Measurements from ENCODE around the gene ZC3H12A. TPM values are rescaled to one million over a fixed set of nuclear protein-coding genes. Genes with fewer than 3 reads are reported as not detected.

ZC3H12A gene
- polyA plus RNA-seq, 4 donors = 1.9 to 2.8 (median 2.4) TPM

DNA sequence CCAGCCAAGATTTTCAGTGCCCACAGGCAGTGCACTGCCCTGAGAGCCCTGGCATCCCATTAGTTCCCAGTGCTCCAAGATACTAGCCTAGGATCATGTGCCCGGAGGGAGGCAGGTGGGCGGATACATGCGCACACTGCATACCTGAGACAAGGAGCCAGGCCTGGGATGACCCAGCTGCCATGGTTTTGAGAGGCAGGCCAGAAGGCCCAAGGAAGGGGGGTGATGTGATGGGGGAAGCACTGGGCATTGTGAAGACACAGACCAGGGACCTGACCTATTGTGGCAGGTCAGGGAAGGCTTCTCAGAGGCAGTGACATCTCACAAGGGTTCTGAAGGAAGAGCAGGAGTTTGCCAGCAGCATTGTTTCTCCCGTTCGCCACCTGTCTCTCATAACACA is 3.6 kb downstream of the ZC3H12A start:
- DNase-seq (ENCODE audit: low read depth in 4 of 4, low spot score in 3 of 4) = no peak

DNA sequence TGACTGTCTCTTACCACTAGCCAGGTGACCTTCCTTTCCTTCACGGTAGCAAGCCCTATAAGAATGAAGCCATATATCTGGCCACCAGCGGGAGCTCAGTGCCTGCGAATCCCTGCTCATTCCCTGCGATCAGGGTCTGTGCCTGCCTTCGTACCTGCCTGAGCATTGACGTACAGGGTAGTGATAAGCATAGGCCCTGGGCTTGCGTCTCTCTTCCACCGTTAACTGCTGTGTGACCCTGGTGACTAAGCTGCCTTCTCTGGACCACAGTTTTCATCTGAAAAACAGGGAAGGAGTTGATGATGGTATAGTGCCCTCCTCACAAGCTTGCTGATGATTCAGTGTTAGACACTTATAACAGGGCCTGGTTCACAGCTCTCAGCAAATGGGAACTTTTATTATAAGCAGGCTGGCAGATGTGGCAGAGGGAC is 4.1 kb downstream of the ZC3H12A start:
- no peak for DNase-seq (ENCODE audit: low read depth in 4 of 4, low spot score in 3 of 4)

DNA sequence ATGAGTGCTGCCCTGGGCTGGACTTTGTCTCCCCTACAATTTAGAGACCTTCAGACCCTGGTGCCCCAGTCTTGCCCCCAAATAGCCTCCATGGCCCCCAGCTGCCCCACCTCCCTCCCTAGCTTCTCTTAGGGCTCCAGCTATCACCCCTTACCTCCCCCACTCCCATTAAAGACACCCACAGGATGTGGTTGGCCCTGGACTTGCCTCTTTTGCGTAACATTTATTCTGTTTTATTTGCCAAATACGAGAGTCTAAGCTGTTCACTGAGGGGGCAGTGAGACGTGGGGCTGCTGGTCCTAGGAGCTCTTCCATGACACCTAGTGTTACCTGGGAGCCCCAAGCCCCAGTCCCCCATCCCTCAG is 4.5 kb downstream of the ZC3H12A start:
- no peak for DNase-seq (ENCODE audit: low read depth in 4 of 4, low spot score in 3 of 4)

DNA sequence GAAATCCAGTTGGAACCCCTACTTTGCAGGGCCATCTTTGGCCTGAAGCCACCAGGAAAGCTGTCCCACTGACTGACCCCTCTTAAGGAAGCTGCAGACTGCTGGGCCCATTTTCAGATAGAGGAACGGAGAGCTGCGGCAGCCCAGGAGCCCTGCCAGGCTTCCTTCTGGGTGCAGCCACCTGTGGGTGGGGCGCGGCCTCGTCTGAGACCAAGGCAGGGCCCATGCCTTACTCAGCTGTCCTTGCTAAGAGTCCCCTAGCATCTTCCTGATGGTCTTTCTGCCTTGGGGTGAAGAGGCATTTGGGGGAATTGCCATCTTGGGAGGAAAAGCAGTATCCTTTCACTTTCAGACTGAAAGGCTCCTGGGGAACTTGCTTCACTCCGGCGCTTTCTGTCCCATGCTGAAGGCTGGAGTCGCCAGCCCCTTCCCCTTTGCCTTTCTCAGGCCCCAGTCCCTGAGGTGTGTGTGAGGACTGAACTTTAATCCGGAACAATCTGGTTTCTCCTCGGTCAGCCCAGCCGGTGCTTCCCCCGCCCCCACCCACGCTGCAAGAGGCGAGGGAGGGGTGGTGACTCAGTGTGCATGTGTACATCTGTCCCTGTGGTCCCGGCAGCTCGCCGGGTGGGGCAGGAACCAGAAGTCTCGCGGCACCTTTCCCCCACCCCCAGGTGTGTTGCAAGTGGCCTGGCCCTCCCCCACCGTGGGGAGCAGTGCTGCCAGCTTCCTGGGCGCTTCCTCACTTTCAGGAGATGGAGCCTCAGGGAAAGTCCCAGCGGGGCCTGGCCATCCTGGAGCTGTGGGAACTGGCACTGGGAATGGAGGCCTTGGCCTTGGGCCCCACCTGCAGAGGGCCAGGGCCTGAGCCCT is 5.1 kb downstream of the ZC3H12A start:
- no peak for DNase-seq (ENCODE audit: low read depth in 4 of 4, low spot score in 3 of 4)

DNA sequence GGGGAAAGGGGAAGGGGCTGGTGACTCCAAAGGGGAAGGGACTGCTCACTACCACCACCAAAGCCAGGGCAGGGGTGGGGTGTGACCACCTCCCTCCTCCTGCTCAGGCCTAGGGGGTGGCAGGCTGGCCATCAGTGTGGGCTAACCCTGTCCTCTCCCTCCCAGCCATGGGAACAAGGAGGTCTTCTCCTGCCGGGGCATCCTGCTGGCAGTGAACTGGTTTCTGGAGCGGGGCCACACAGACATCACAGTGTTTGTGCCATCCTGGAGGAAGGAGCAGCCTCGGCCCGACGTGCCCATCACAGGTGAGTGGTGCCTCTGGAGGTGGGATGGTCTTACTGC is 5.7 kb downstream of the ZC3H12A start:
- no peak for DNase-seq (ENCODE audit: low read depth in 4 of 4, low spot score in 3 of 4)

DNA sequence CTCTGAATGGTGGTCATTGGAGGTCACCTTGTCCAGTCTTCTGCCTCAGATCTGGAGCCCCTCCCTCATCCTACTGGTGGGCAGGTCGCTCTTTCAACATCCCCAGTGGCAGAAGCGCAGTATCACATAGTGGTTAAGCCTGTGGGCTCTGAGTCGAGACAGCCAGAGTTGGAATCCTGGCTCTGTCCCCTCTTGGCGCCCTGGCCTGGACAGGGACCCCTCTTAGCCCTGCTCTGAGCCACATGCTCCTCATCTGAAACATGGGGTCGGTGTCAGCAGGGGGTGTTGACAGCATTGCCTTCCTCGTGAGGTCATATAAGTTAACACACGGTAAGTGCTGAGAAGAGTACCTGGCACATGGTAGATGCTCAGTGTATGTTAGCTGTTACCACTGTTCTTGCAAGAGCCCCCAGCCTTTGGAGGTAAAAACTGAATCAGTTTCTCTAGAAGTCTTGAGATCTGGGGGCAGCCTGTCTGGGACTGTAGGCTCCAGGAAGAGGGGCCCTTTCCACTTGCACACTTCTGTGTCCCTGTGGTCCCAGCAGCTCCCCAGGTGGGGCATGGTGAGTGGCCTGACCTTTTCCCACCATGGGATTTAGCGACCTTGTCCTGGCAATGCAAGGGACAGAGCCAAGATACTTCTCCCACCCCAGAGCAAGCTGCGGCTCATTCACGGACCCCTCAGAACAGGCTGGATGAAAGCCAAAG is 6.4 kb downstream of the ZC3H12A start:
- DNase-seq (ENCODE audit: low read depth in 4 of 4, low spot score in 3 of 4) = no peak

DNA sequence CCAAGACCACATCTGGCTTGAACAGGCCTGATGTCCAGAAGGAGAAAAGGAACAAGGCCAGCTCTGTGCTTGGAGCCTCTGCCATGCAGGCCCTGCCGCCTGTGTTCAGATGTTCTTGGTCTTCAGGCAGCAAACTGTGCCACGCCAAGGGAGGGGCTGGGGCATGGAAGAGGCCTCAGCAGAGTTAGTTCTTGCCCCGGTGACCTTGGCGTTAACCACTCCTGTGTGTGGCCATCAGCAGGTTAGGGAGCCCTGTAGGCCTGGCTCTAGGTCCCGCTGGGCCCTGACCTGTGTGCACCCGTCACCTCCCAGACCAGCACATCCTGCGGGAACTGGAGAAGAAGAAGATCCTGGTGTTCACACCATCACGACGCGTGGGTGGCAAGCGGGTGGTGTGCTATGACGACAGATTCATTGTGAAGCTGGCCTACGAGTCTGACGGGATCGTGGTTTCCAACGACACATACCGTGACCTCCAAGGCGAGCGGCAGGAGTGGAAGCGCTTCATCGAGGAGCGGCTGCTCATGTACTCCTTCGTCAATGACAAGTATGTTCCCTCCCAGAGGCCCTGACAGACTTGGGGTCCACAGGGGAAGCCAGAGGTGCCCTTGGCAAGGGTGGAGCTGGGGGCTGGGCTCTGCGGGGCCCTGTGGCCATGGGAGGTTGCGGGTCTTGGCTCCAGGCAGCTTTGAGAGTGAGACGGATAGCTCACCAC is 7.1 kb downstream of the ZC3H12A start:
- DNase-seq (ENCODE audit: low read depth in 4 of 4, low spot score in 3 of 4) = no peak

DNA sequence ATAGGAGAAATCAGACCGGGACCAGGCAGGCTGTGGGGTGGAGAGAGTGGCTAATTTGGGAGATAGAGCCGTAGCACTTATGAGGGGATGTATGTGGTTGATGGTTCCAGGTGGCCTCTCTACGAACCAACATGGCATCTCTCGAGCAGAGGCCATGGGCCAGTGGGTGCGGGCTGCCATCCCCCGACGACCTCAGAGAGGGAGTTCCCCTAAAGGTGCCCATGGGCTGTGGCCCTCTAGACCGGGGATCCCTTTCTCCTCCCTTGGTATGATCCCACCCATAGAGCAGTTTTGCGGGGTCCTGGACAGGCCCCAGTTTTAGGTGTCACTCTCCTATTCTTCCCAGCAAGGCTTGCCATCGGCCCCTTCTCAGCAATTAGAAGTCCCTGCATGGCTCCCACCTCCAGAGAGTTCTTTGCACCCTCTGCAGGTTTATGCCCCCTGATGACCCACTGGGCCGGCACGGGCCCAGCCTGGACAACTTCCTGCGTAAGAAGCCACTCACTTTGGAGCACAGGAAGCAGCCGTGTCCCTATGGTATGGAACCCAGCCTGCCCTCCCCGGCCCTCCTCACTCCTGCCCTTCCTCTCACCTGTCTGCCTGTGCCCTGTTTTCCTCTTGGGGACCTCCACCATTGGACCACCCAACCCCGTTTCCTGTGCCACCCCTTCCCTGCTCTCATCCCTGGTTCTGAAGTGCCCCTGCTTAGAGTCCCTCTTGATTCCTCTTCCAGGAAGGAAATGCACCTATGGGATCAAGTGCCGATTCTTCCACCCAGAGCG is 7.8 kb downstream of the ZC3H12A start:
- DNase-seq (ENCODE audit: low read depth in 4 of 4, low spot score in 3 of 4) = no peak

DNA sequence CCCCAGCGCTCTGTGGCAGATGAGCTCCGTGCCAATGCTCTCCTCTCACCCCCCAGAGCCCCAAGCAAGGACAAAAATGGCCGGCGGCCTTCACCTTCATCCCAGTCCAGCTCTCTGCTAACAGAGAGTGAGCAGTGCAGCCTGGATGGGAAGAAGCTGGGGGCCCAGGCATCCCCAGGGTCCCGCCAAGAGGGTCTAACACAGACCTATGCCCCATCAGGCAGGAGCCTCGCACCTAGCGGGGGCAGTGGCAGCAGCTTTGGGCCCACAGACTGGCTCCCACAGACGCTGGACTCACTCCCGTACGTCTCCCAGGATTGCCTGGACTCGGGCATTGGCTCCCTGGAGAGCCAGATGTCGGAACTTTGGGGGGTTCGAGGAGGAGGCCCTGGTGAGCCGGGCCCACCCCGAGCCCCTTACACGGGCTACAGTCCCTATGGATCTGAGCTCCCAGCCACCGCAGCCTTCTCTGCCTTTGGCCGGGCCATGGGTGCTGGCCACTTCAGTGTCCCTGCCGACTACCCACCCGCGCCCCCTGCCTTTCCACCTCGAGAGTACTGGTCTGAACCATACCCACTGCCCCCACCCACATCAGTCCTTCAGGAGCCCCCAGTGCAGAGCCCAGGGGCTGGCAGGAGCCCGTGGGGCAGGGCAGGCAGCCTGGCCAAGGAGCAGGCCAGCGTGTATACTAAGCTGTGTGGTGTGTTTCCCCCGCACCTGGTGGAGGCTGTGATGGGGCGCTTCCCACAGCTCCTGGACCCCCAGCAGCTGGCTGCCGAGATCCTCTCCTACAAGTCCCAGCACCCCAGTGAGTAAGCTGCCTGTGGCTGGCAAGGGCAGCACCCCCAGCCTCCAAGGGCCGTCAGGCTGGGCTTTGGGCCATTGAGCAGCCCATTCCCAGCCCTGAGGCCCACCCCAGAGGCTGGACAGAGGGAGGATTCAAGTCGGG is 8.7 kb downstream of the ZC3H12A start:
- no peak for DNase-seq (ENCODE audit: low read depth in 4 of 4, low spot score in 3 of 4)

DNA sequence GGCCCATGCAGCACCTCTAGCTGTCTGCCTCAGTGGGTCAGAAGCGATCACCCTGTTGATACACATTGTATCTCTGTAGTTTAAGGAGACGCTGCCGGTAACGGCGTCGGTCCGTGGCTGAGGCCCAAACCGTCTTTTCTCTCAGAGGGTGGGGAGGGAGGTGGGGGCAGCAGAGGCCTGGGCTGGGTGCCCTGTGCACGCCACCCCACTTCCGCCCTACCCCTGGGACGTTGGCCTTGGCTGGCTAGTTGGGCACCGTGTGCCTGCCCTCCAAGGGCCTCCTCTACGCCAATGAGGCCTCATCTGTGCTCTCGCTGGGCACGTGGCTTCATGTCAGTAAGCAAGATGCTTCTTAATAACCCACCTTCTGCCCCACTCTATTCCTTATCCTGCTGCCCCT is 9.4 kb downstream of the ZC3H12A start:
- DNase-seq (ENCODE audit: low read depth in 4 of 4, low spot score in 3 of 4) = no peak

DNA sequence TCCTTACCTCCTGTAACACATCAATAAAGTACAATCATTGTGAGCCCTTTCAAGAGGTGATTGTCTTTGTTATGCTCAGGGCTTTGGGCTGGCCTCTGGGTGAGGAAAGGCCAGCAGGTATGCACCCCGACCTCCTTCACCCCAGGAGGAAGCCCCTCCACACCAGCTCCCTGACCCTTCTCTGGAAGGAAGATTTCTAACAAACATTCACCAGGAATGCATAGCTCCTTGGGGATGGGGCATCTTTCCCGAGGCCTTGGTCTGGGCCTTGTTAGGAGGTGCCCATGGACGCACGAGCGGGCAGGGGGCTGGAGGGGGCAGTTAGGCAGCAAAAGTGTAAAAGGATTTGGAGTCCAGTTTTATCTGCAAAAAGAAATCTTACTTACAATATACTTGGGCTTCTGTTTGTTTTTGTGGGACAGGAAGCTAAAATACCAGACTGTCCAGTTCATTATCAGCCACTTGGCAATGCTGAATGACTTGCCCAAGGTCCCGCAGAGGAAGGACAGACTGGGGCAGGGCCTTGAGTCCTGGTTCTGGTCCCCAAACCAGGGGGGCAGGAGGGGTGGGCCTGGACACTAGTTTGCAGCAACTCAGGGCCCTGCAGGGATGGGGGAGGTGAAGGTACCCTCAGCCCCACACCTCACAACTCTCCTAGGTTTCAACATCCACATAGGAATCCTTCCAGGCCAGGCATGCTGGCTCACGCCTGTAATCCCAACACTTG is 10.1 kb downstream of the ZC3H12A start:
- DNase-seq (ENCODE audit: low read depth in 4 of 4, low spot score in 3 of 4) = no peak

DNA sequence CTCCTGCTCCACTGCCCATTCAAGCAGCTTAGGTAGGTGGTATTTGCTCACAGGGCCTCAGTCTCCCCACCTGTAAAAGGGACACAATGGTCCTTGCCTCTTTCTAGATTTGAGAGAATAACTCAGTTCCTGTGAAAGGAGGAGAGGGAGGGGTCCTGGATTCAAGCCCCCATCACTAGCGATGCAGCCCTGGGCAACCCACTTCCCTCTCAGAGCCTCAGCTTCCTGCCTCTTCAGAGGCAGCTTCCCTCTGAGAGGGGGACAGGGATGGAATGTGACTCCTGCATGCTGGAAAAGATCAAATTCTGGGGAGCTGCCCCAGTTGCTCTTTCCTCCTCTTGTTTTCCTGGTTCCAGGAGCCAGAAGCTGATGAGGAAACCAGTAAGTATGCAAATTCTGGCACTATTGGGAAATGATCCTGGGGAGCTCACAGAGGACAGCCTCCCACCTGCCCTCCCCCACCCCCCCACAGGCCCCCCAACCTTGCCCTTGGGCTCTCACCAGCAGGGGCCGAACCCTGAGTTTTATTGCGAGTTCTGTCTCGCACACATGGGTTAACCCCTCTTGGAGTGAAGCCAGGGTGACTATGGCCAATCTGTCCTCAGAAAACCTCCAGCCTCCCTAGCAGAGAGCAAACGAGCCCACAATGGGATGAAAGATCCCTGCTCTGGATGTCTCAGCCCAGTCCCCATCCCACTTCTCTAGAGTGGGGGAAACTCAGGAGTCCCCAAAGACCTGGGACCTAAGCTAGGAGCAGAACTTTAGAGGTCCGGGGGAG is 11.7 kb downstream of the ZC3H12A start:
- no peak for DNase-seq (ENCODE audit: low read depth in 4 of 4, low spot score in 3 of 4)

DNA sequence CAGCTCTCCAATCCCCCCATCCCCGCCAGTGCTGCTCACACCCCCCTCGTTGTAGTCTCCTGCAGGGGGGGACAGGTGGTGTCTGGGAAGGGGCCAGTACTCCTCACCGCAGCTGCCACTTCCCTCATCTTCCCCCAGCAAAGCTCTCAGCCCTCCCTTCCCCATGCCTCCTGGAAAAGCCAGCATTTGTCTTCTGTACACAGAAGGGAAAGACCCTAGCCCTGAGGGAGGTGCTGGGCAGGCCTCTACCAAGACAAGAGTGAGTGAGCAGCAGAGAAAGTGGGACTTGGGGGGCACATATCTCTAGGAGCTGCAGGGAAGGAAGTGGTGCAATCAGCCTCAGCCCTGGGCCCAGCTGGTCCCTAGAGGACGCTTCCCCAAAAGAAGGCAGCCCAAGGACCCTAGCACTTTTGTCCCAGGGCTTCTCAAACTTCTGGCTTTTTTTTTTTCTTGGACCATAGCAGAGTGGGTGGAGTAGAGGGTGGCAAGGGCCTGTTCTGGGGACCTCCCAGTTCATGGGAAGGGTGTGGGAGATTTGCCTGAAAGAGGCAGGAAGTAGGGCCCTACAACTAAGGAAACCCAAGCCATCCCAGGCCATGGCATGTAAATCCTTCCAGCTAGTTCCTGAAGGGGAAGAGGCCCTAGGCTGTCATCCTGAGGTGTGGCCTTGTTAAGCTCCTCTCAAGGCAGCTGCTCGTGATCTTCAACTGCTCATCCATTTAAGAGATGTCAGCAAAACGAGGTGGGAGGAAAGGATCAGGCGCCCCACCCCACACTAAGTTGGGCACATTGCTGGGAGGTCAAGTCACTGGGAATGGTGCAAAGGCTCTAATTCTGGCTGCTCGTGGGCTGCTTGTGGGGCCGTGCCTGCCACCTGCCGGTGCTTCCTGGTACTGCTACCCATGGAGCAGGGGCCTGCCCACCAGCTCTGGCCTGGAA is 12.6 kb downstream of the ZC3H12A start:
- DNase-seq (ENCODE audit: low read depth in 4 of 4, low spot score in 3 of 4) = no peak

DNA sequence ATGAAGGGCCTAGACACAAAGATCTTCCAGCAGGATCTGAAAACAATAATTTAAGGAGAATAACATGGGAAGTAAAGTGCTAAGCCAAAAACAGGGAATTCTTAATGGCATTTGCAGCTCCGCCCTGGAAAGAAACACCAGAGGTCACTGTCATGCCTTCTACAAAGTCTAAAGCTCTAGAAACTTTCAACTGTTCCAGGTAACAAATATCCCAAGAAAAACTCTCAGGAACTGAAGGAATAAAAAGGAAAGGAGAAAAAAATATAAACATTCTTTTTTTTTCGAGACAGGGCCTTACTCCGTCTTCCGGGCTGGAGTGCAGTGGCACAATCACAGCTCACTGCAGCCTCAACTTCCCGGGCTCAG is 13.2 kb downstream of the ZC3H12A start:
- no peak for DNase-seq (ENCODE audit: low read depth in 4 of 4, low spot score in 3 of 4)

DNA sequence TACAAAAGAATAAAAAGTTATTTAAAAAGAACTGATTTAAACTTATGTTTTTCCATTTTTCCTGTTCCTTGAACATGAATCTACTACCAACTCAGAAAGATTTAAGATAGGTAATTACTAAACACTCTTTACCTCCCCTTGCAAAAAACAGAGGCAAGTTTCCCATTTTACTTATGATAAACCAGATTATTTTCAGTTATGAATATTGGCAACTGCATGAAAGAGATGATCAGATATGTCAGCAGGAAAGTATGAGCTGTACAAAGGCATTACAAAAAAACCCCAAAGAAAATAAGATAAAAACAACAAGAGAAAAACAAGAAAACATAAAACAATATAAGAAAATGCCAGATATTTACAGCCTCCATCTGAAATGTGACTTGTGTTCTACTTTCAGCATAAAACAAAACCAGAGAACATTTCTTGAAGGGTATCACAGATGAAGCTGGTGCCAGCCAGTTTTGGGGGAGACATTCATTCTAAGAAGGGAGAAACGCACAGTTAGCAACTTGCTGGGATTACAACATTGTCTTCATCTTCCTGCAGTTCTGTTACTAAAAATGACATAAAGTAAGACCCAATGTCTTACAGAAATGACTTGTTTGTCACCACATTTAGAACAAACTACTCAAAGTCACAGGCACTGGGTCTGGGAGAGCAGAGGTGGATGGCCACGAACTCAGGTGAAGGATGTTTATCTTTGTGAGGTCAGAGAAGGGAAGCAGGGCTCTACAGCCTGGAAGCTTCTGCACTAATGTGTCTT is 19.1 kb downstream of the ZC3H12A start:
- no peak for DNase-seq (ENCODE audit: low read depth in 4 of 4, low spot score in 3 of 4)

DNA sequence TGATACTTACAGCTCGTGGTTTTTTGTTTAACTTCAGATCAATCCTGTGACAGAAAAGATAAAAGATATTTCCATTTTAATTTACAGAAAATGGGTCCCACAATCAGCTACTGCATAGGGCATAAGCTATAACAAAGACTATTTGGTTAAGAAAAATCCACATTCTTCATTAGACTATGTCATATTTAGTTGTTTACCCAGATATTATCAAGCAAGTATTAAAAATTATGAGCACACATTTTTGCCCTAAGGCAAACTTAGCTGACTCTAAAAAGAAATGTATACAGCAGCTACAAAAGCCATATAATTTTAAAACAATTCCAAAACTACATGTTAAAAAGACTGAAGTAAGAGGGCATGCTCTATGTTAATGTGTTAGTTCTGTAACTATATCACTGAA is 21.5 kb downstream of the ZC3H12A start:
- DNase-seq (ENCODE audit: low read depth in 4 of 4, low spot score in 3 of 4) = no peak

DNA sequence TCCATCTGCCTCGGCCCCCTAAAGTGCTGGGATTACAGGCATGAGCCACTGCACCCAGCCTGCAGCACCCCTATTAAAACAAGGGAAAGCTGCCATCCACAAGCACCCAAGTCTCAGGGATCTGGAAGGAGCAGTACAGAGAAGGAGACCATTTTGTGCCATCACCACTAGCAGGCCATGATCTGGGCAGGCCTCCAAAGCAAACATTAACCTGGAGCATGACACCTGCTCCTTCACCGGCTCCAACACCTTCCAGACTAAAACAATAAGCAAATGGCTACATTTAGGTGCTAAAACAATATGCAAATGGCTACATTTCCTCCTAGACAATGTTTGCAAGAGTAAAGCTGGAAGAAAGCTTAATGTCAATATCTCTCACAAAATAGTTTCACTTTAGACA is 23.5 kb downstream of the ZC3H12A start:
- DNase-seq (ENCODE audit: low read depth in 4 of 4, low spot score in 3 of 4) = no peak

Measured in left renal pelvis (tissue), 4 donors.